Spleen (tissue), 11 donors: ENCODE results near the gene ELN. TPM values are rescaled to one million over a fixed set of nuclear protein-coding genes. Genes with fewer than 3 reads are reported as not detected.

Source experiments
- DNase-seq: peaks from one replicate; pipeline ENCODE4 v3.0.0-alpha.2; 2020
- H3K27ac ChIP-seq, 8 donors: fragments of 200-600 bp; sonication (generic) in 7 of 8; 1 replicate in 4 of 8; 2 replicates in 4 of 8; pipeline versions ENCODE4 v1.5.0 to v1.8.0; 2016 to 2021; ENCODE audit warnings: inconsistent platforms in 4 of 8, mild to moderate bottlenecking in 4 of 8, moderate library complexity in 1 of 8
- H3K27me3 ChIP-seq, 7 donors: fragments of 200-600 bp; sonication (generic) in 6 of 7; replicated peaks in 1 of 7; 1 replicate in 4 of 7; 2 replicates in 3 of 7; pipeline versions ENCODE4 v1.5.0 to v1.8.0; 2016 to 2021; ENCODE audit warnings: inconsistent platforms in 3 of 7, mild to moderate bottlenecking in 1 of 7
- H3K36me3 ChIP-seq, 6 donors: fragments of 200-600 bp; sonication (generic) in 5 of 6; 1 replicate in 4 of 6; 2 replicates in 2 of 6; pipeline versions ENCODE4 v1.5.0 to v1.8.0; 2016 to 2021; ENCODE audit warnings: inconsistent platforms in 2 of 6
- H3K4me1 ChIP-seq, 6 donors: fragments of 200-600 bp; sonication (generic) in 5 of 6; 1 replicate in 3 of 6; 2 replicates in 3 of 6; pipeline versions ENCODE4 v1.5.0 to v1.8.0; 2016 to 2021; ENCODE audit warnings: inconsistent platforms in 3 of 6
- H3K4me3 ChIP-seq, 8 donors: fragments of 200-600 bp; sonication (generic) in 7 of 8; 1 replicate in 4 of 8; 2 replicates in 4 of 8; pipeline versions ENCODE4 v1.5.0 to v1.8.0; 2016 to 2021; ENCODE audit warnings: inconsistent platforms in 4 of 8, mild to moderate bottlenecking in 4 of 8, moderate library complexity in 2 of 8
- H3K9me3 ChIP-seq, 8 donors: fragments of 200-600 bp; sonication (generic) in 7 of 8; 1 replicate in 4 of 8; 2 replicates in 4 of 8; pipeline versions ENCODE4 v1.5.0 to v1.8.0; 2016 to 2021; ENCODE audit warnings: inconsistent platforms in 4 of 8
- POLR2A ChIP-seq, 3 donors: fragments of 450-650 bp; IDR thresholded peaks; one replicate each; pipeline ENCODE4 v1.5.1; 2017; ENCODE audit warnings: antibody characterized with exemption in 3 of 3, mild to moderate bottlenecking in 1 of 3
- POLR2AphosphoS5 ChIP-seq, 3 donors: sonication (generic); formaldehyde crosslinking; IDR thresholded peaks; one replicate each; pipeline ENCODE4 v1.5.1; 2017; ENCODE audit warnings: antibody characterized with exemption in 3 of 3
- WGBS, 5 donors: extraction: QIAGEN DNeasy Blood & Tissue Kit in 3 of 5; methylation state at CpG; one replicate each; pipeline versions ENCODE4 v1.1.5 to v1.1.7; 2013 to 2018; 5-methylcytosine and 5-hydroxymethylcytosine counted together
- intact Hi-C: fragments of 100-400 bp; cut with DNase I; formaldehyde crosslinking; loops from one replicate; pipeline ENCODE4 v1.15.0; 2023; ENCODE audit warnings: low total_unique reads
- polyA plus RNA-seq, 3 donors: library from polyadenylated mRNA; stranded (reverse); fragments of 200-250 nt; gene quantifications; one replicate each; pipeline ENCODE4 v1.2.1, GENCODE V29; 2013
- total RNA-seq, 7 donors: library from RNA; depleted of rRNA in 3 of 7; stranded (reverse); fragments of >200 nt in 3 of 7; fragmentation: NEBNext Ultra II Directional in 4 of 7; extraction: Animal tissue kit (Norgen Biotek cat#: 25700) in 4 of 7; gene quantifications; one replicate each; pipeline versions ENCODE4 v1.1.0 to v1.2.1, GENCODE V29; 2016 to 2021
- TF ChIP-seq, protein P1 (sequence below), 11 experiments: fragments of 200-600 bp in 7 of 11; fragments of 450-650 bp in 4 of 11; sonication (generic) in 4 of 11; IDR thresholded peaks in 8 of 11; conservative IDR thresholded peaks in 3 of 11; 1 replicate in 7 of 11; 2 replicates in 4 of 11; pipeline versions ENCODE4 v1.4.0 to v1.8.0; 2016 to 2021; ENCODE audit warnings: antibody characterized with exemption in 11 of 11, inconsistent platforms in 4 of 11, mild to moderate bottlenecking in 1 of 11
- donor health status: healthy with polysubstance abuse.
- donor health status: DM: no; HTN: no; CAD: no; lungs with moderate emphysema.
- donor health status: DM: no; HTN: no; CAD: no.
- donor health status: Bipolar disorder and iron deficiency.
- donor health status: healthy.
- donor health status: DM: no; HTN: no; CAD: no.
- donor health status: DM: yes; HTN: yes; CAD: no.

Gene ELN
- total and polyA plus RNA-seq, 10 donors = 11.1 to 94.7 (median 35.3) TPM

GRCh38 chr7:73985737-73986141 is 42.2 kb upstream of the ELN start:
- TF ChIP-seq POLR2A (IDR thresholded peaks at IDR 0.05) = no peak
- TF ChIP-seq POLR2AphosphoS5 (IDR thresholded peaks at IDR 0.05) = no peak
- TF ChIP-seq, protein P1, sequence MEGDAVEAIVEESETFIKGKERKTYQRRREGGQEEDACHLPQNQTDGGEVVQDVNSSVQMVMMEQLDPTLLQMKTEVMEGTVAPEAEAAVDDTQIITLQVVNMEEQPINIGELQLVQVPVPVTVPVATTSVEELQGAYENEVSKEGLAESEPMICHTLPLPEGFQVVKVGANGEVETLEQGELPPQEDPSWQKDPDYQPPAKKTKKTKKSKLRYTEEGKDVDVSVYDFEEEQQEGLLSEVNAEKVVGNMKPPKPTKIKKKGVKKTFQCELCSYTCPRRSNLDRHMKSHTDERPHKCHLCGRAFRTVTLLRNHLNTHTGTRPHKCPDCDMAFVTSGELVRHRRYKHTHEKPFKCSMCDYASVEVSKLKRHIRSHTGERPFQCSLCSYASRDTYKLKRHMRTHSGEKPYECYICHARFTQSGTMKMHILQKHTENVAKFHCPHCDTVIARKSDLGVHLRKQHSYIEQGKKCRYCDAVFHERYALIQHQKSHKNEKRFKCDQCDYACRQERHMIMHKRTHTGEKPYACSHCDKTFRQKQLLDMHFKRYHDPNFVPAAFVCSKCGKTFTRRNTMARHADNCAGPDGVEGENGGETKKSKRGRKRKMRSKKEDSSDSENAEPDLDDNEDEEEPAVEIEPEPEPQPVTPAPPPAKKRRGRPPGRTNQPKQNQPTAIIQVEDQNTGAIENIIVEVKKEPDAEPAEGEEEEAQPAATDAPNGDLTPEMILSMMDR (IDR thresholded peaks at IDR 0.05 in 8 of 11, conservative IDR thresholded peaks at IDR 0.05 in 3 of 11) = no peak
- no peak for DNase-seq
- Histone ChIP-seq H3K4me3 (no peak overlapping the region), H3K36me3 (no peaks in the 10 kb centered on the region), H3K27ac (no peak overlapping the region), H3K4me1 (no peaks in the 10 kb centered on the region), H3K9me3 (no peaks in the 10 kb centered on the region), H3K27me3 (no peaks in the 10 kb centered on the region)
- 74 to 100% (median 85%) methylated on average over 2 to 13 of the region's 13 CpGs for WGBS, 5 donors
- intact Hi-C loops = no loop called here

DNA sequence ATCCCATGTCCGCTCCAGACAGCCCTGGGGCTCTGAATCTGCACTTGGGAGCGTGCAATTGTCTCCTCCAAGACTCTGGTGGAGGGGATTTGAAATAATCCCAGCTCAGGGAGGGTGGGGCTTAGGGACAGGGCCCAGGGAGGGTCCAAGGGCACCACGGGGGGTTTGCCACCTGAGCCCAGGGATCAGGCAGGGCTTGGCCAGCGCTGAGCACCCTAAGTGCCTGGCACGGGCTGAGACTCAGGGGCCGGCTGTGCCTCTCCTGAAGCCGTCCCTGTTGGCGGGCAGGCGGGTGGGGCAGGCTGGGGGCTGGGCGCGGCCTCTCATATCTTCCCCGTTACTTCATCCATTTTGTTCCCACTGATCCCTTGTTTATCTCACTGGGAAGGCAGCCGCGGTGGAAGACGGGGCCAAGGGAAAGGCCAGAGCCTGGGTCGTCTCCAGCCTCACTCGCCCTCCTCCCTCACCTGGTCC is 41.8 kb upstream of the ELN start:
- Histone ChIP-seq H3K9me3 (no peaks in the 10 kb centered on the region), H3K36me3 (no peaks in the 10 kb centered on the region), H3K27me3 (no peaks in the 10 kb centered on the region), H3K4me1 (no peaks in the 10 kb centered on the region), H3K27ac (no peak overlapping the region), H3K4me3 (no peak overlapping the region)
- no peak for DNase-seq
- WGBS, 5 donors = 79 to 96% (median 90%) methylated on average over 12 to 17 of the region's 17 CpGs
- TF ChIP-seq, protein P1 (IDR thresholded peaks at IDR 0.05 in 8 of 11, conservative IDR thresholded peaks at IDR 0.05 in 3 of 11) = no peak
- TF ChIP-seq POLR2A (IDR thresholded peaks at IDR 0.05) (no peak), POLR2AphosphoS5 (IDR thresholded peaks at IDR 0.05) (no peak)
- intact Hi-C loops = no loop called here

- no peak overlapping the region for H3K27ac ChIP-seq
- 78 to 96% (median 86%) methylated on average over 4 of the region's 4 CpGs for WGBS, 5 donors
- no peaks in the 10 kb centered on the region for H3K36me3 ChIP-seq
- intact Hi-C loops = no loop called here
- TF ChIP-seq POLR2A (IDR thresholded peaks at IDR 0.05) (no peak), POLR2AphosphoS5 (IDR thresholded peaks at IDR 0.05) (no peak)
- TF ChIP-seq, protein P1 (IDR thresholded peaks at IDR 0.05 in 8 of 11, conservative IDR thresholded peaks at IDR 0.05 in 3 of 11) = no peak
- H3K4me1 ChIP-seq = no peaks in the 10 kb centered on the region
- H3K27me3 ChIP-seq = no peaks in the 10 kb centered on the region
- no peak overlapping the region for H3K4me3 ChIP-seq
- no peak for DNase-seq
- no peaks in the 10 kb centered on the region for H3K9me3 ChIP-seq
These were observed 40.7 kb upstream of the ELN start for GRCh38 chr7:73987298-73987697.

DNA sequence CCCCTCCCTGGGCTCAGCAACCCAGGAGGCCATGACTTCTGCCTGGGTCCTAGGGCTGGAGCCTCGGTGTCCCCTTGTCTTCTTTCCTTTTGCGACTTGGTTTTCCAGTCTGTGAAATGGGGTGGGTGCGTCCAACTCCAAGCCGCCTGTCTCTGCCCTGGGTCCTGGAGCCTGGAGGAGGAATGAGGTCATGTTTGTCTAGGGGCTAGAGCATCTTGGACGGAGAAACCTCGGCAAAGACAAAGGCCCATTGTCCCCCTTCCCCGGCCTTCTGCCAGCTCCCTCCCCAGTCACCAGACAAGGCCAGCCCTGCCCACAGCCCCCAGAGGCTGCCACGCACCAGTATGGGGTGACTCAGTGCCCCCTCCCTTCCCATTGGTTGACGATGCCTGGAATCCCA is 39.8 kb upstream of the ELN start:
- TF ChIP-seq, protein P1 (IDR thresholded peaks at IDR 0.05 in 8 of 11, conservative IDR thresholded peaks at IDR 0.05 in 3 of 11) = no peak
- H3K9me3 ChIP-seq = no peaks in the 10 kb centered on the region
- 85 to 94% (median 88%) methylated on average over 9 of the region's 9 CpGs for WGBS, 5 donors
- no peak overlapping the region for H3K4me3 ChIP-seq
- intact Hi-C loops = no loop called here
- no peaks in the 10 kb centered on the region for H3K27me3 ChIP-seq
- no peaks in the 10 kb centered on the region for H3K36me3 ChIP-seq
- no peaks in the 10 kb centered on the region for H3K4me1 ChIP-seq
- H3K27ac ChIP-seq = no peak overlapping the region
- DNase-seq = no peak
